Thyroid gland (tissue), 4 donors: ENCODE results near the gene IL21R. TPM values are rescaled to one million over a fixed set of nuclear protein-coding genes. Genes with fewer than 3 reads are reported as not detected.

Experiments
- DNase-seq, 2 donors: peaks; one replicate each; pipeline ENCODE4 v3.0.0-alpha.2; 2019
- H3K27ac ChIP-seq, 3 donors: fragments of 200-600 bp; sonication (generic); 1 replicate in 2 of 3; 2 replicates in 1 of 3; pipeline ENCODE4 v1.5.1; 2016 to 2019; ENCODE audit warnings: mild to moderate bottlenecking in 1 of 3, moderate library complexity in 1 of 3
- H3K27me3 ChIP-seq: fragments of 200-600 bp; sonication (generic); one replicate; pipeline ENCODE4 v1.5.1; 2019
- H3K36me3 ChIP-seq, 2 donors: fragments of 200-600 bp; sonication (generic); one replicate each; pipeline ENCODE4 v1.5.1; 2016 to 2019
- H3K4me1 ChIP-seq, 2 donors: fragments of 200-600 bp; sonication (generic); one replicate each; pipeline ENCODE4 v1.5.1; 2017 to 2019
- H3K4me3 ChIP-seq, 3 donors: fragments of 200-600 bp; sonication (generic); replicated peaks in 1 of 3; 1 replicate in 2 of 3; 2 replicates in 1 of 3; pipeline ENCODE4 v1.5.1; 2016; ENCODE audit warnings: mild to moderate bottlenecking in 1 of 3
- H3K9me3 ChIP-seq: fragments of 200-600 bp; sonication (generic); one replicate; pipeline ENCODE4 v1.5.1; 2017
- CTCF ChIP-seq, 6 experiments: fragments of 200-600 bp in 3 of 6; fragments of 450-650 bp in 3 of 6; sonication (generic) in 3 of 6; IDR thresholded peaks; one replicate each; pipeline ENCODE4 v1.5.1; 2016 to 2019; ENCODE audit warnings: antibody characterized with exemption in 6 of 6, mild to moderate bottlenecking in 2 of 6, inconsistent platforms in 1 of 6, moderate library complexity in 1 of 6
- POLR2A ChIP-seq, 2 donors: fragments of 450-650 bp; IDR thresholded peaks; one replicate each; pipeline ENCODE4 v1.6.1; 2017; ENCODE audit warnings: antibody characterized with exemption in 2 of 2, mild to moderate bottlenecking in 2 of 2, moderate library complexity in 1 of 2
- WGBS, 2 donors: methylation state at CpG; one replicate each; pipeline ENCODE4 v1.1.5; 2017; 5-methylcytosine and 5-hydroxymethylcytosine counted together
- intact Hi-C: fragments of 100-400 bp; cut with DNase I; formaldehyde crosslinking; loops from one replicate; pipeline ENCODE4 v1.15.1; 2023
- total RNA-seq, 4 donors: library from RNA; depleted of rRNA; stranded (reverse); fragments of >200 nt; gene quantifications; one replicate each; pipeline ENCODE4 v1.2.3, GENCODE V29; 2016

Gene IL21R
- total RNA-seq, 4 donors from 2014 or later = 0.11 to 0.88 (median 0.32) TPM

- no peaks in the 10 kb centered on the region for H3K9me3 ChIP-seq
- peak in 4 of 6 experiments; percentile 28 to 54 (median 47) for TF ChIP-seq CTCF (IDR thresholded peaks at IDR 0.05)
- no peak for TF ChIP-seq POLR2A (IDR thresholded peaks at IDR 0.05)
- DNase-seq = peak; percentile 59 to 62
- H3K36me3 ChIP-seq = no peaks in the 10 kb centered on the region
- H3K27me3 ChIP-seq = no peaks in the 10 kb centered on the region
- 22 to 25% methylated on average over 9 of the region's 9 CpGs for WGBS, 2 donors
- intact Hi-C loops = loop anchor here (5.0 kb wide), 1 partner anchor 77 kb away; no protein-coding TSS in a partner anchor
- H3K4me3 ChIP-seq = no peak overlapping the region
- peak overlapping the region in 1 of 3 donors; percentile 22 for H3K27ac ChIP-seq
- H3K4me1 ChIP-seq = peaks cover 0 to 6% of the 10 kb centered on the region in 2 donors
Observed at GRCh38 chr16:27374804-27375425, 27.1 kb upstream of the IL21R start.

GRCh38 chr16:27377666-27378485 lies 24.1 kb upstream of the IL21R start:
- 74 to 85% methylated on average over 4 of the region's 4 CpGs for WGBS, 2 donors

GRCh38 chr16:27378871-27379481 lies 23.0 kb upstream of the IL21R start:
- Histone ChIP-seq H3K27ac (no peak overlapping the region), H3K9me3 (no peaks in the 10 kb centered on the region), H3K27me3 (no peaks in the 10 kb centered on the region), H3K4me3 (no peak overlapping the region), H3K36me3 (no peaks in the 10 kb centered on the region), H3K4me1 (peaks cover 0 to 6% of the 10 kb centered on the region in 2 donors)
- WGBS, 2 donors = 71 to 75% methylated on average over 11 of the region's 11 CpGs
- DNase-seq = no peak
- TF ChIP-seq CTCF (IDR thresholded peaks at IDR 0.05) = no peak
- TF ChIP-seq POLR2A (IDR thresholded peaks at IDR 0.05) = no peak
- intact Hi-C loops = no loop called here

More at GRCh38 chr16:27377666-27378485, 24.1 kb upstream of the IL21R start:
- no peaks in the 10 kb centered on the region for H3K9me3 ChIP-seq
- intact Hi-C loops = no loop called here
- no peak overlapping the region for H3K27ac ChIP-seq
- peaks cover 0 to 6% of the 10 kb centered on the region in 2 donors for H3K4me1 ChIP-seq
- DNase-seq = no peak
- no peaks in the 10 kb centered on the region for H3K27me3 ChIP-seq
- H3K4me3 ChIP-seq = no peak overlapping the region
- no peaks in the 10 kb centered on the region for H3K36me3 ChIP-seq
- TF ChIP-seq CTCF (IDR thresholded peaks at IDR 0.05) (no peak), POLR2A (IDR thresholded peaks at IDR 0.05) (no peak)

- intact Hi-C loops = no loop called here
Observed at GRCh38 chr16:27379919-27380318, 22.1 kb upstream of the IL21R start.

More at GRCh38 chr16:27379919-27380318, 22.1 kb upstream of the IL21R start:
- TF ChIP-seq CTCF (IDR thresholded peaks at IDR 0.05) (no peak), POLR2A (IDR thresholded peaks at IDR 0.05) (no peak)
- DNase-seq = no peak
- Histone ChIP-seq H3K27ac (no peak overlapping the region), H3K4me3 (no peak overlapping the region), H3K9me3 (no peaks in the 10 kb centered on the region), H3K27me3 (no peaks in the 10 kb centered on the region), H3K36me3 (no peaks in the 10 kb centered on the region), H3K4me1 (peaks cover 0 to 3% of the 10 kb centered on the region in 2 donors)
- 93% methylated on average over 9 of the region's 9 CpGs for WGBS, 2 donors
